A673 (cell line): ENCODE data around the gene CFLAR.

ENCODE experiments used
- CTCF ChIP-seq: fragments of 300-800, 200-600 bp; sonication (generic); conservative IDR thresholded peaks from 2 replicates; pipeline ENCODE4 v1.5.1; 2017; ENCODE audit warnings: low read depth, mild to moderate bottlenecking, antibody characterized with exemption, low read length, moderate library complexity, mixed read lengths
- EZH2 ChIP-seq: fragments of 200-600 bp; sonication (generic); IDR thresholded peaks from 2 replicates; pipeline ENCODE4 v1.6.1; 2017; ENCODE audit warnings: borderline replicate concordance, low read depth, mild to moderate bottlenecking, mixed read lengths, antibody characterized with exemption, low read length; ENCODE audit not compliant: poor library complexity, severe bottlenecking

- TF ChIP-seq CTCF = no peak
- TF ChIP-seq EZH2 = no peak
These were observed 38.8 kb downstream of the CFLAR start for GRCh38 chr2:201154615-201155399.
